PC-9 (cell line): Measurements from ENCODE around the gene VTCN1.

Experiments used
- EZH2 ChIP-seq: fragments of 200-600 bp; sonication (generic); IDR thresholded peaks from 2 replicates; pipeline ENCODE4 v1.8.0; 2017; ENCODE audit warnings: antibody characterized with exemption, low read depth
- TF ChIP-seq, protein P1 (sequence below): fragments of 200-600 bp; sonication (generic); conservative IDR thresholded peaks from 2 replicates; pipeline ENCODE4 v1.6.1; 2017; ENCODE audit warnings: mixed run types, antibody characterized with exemption, mild to moderate bottlenecking, moderate library complexity

DNA sequence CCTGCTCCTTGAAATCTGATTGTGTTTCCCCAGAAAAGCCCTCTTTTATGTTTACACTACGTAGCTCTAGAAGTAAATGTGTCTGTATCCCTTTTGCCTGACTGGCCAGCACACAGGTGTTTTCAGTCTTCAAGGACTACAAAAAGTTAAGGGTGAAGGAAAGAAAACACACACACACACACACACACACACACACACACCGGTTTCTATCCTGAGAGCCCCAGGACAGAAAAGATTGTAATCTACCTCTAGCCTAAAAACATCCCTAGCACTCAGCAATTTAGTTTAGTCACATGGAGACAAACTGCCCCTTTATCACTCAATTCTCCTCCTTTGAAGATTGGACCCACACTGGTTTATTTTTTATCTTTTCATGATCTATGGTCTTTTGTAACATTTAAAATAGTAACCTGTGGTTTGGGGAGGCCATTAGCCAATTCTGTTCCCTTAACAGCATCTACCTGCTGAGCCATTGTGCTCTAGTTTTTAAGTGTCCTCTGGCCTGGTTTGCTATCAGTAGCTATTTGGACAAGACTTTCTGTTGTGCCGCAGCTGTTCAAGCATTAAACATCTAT, 73.4 kb downstream of the VTCN1 start:
- TF ChIP-seq, protein P1, sequence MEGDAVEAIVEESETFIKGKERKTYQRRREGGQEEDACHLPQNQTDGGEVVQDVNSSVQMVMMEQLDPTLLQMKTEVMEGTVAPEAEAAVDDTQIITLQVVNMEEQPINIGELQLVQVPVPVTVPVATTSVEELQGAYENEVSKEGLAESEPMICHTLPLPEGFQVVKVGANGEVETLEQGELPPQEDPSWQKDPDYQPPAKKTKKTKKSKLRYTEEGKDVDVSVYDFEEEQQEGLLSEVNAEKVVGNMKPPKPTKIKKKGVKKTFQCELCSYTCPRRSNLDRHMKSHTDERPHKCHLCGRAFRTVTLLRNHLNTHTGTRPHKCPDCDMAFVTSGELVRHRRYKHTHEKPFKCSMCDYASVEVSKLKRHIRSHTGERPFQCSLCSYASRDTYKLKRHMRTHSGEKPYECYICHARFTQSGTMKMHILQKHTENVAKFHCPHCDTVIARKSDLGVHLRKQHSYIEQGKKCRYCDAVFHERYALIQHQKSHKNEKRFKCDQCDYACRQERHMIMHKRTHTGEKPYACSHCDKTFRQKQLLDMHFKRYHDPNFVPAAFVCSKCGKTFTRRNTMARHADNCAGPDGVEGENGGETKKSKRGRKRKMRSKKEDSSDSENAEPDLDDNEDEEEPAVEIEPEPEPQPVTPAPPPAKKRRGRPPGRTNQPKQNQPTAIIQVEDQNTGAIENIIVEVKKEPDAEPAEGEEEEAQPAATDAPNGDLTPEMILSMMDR: no peak
- TF ChIP-seq EZH2: no peak
